H9 (cell line): ENCODE measurements around the gene MYO18A. TPM values are rescaled to one million over a fixed set of nuclear protein-coding genes. Genes with fewer than 3 reads are reported as not detected.

Experiments
- DNase-seq: peaks from one replicate; pipeline ENCODE4 v3.0.0-alpha.2; 2017
- H2AFZ ChIP-seq: one replicate; pipeline ENCODE4 v1.6.1; 2013; ENCODE audit warnings: mild to moderate bottlenecking, low read length, control low read depth, moderate library complexity
- H2AK5ac ChIP-seq: 2 replicates; pipeline ENCODE4 v1.6.1; 2013; ENCODE audit warnings: low read length, control low read depth, mixed read lengths; ENCODE audit not compliant: insufficient read length
- H2BK120ac ChIP-seq: one replicate; pipeline ENCODE4 v1.6.1; 2013; ENCODE audit warnings: low read depth, mild to moderate bottlenecking, low read length, control low read depth, inconsistent platforms; ENCODE audit not compliant: poor library complexity, severe bottlenecking
- H2BK12ac ChIP-seq: 2 replicates; pipeline ENCODE4 v1.6.1; 2013; ENCODE audit warnings: low read length, control low read depth, mixed read lengths, low read depth; ENCODE audit not compliant: insufficient read length
- H2BK15ac ChIP-seq: 2 replicates; pipeline ENCODE4 v1.6.1; 2013; ENCODE audit warnings: low read depth, low read length, control low read depth
- H2BK20ac ChIP-seq: one replicate; pipeline ENCODE4 v1.6.1; 2013; ENCODE audit warnings: low read depth, mild to moderate bottlenecking, low read length, control low read depth, inconsistent platforms; ENCODE audit not compliant: poor library complexity, severe bottlenecking
- H2BK5ac ChIP-seq: 2 replicates; pipeline ENCODE4 v1.6.1; 2013; ENCODE audit warnings: low read length, control low read depth, mixed read lengths; ENCODE audit not compliant: insufficient read length
- H3K14ac ChIP-seq: 2 replicates; pipeline ENCODE4 v1.6.1; 2013; ENCODE audit warnings: low read length, control low read depth; ENCODE audit not compliant: insufficient read depth
- H3K18ac ChIP-seq: 2 replicates; pipeline ENCODE4 v1.6.1; 2013; ENCODE audit warnings: low read depth, mild to moderate bottlenecking, mixed read lengths, low read length, control low read depth; ENCODE audit not compliant: insufficient read length
- H3K23ac ChIP-seq: 2 replicates; pipeline ENCODE4 v1.6.1; 2013; ENCODE audit warnings: low read length, control low read depth, mixed read lengths, low read depth; ENCODE audit not compliant: insufficient read length
- H3K23me2 ChIP-seq: 2 replicates; pipeline ENCODE4 v1.6.1; 2013; ENCODE audit warnings: low read depth, mild to moderate bottlenecking, mixed read lengths, low read length, control low read depth; ENCODE audit not compliant: insufficient read length, poor library complexity, severe bottlenecking
- H3K27ac ChIP-seq: 2 replicates; pipeline ENCODE4 v1.5.1; 2013; ENCODE audit warnings: low read length, control low read depth, mixed read lengths, low read depth; ENCODE audit not compliant: insufficient read length
- H3K27me3 ChIP-seq: 2 replicates; pipeline ENCODE4 v1.6.1; 2013; ENCODE audit warnings: low read length, control low read depth, inconsistent platforms; ENCODE audit not compliant: insufficient read depth
- H3K4ac ChIP-seq: 2 replicates; pipeline ENCODE4 v1.6.1; 2013; ENCODE audit warnings: low read depth, mild to moderate bottlenecking, control low read depth, inconsistent platforms, low read length, moderate library complexity
- H3K4me1 ChIP-seq: 2 replicates; pipeline ENCODE4 v1.6.1; 2013; ENCODE audit warnings: low read length, control low read depth, inconsistent platforms; ENCODE audit not compliant: insufficient read depth
- H3K4me2 ChIP-seq: 2 replicates; pipeline ENCODE4 v1.6.1; 2013; ENCODE audit warnings: low read length, control low read depth, mixed read lengths; ENCODE audit not compliant: insufficient read length, insufficient read depth
- H3K56ac ChIP-seq: 2 replicates; pipeline ENCODE4 v1.6.1; 2013; ENCODE audit warnings: low read depth, mild to moderate bottlenecking, mixed read lengths, low read length, control low read depth; ENCODE audit not compliant: insufficient read length
- H3K79me1 ChIP-seq: 2 replicates; pipeline ENCODE4 v1.6.1; 2013; ENCODE audit warnings: low read depth, mild to moderate bottlenecking, moderate library complexity, low read length, control low read depth, inconsistent platforms; ENCODE audit not compliant: insufficient read depth, poor library complexity, severe bottlenecking
- H3K79me2 ChIP-seq: 2 replicates; pipeline ENCODE4 v1.6.1; 2013; ENCODE audit warnings: low read length, control low read depth, inconsistent platforms; ENCODE audit not compliant: insufficient read depth
- H3K9ac ChIP-seq: 2 replicates; pipeline ENCODE4 v1.6.1; 2013; ENCODE audit warnings: low read length, control low read depth, mixed read lengths; ENCODE audit not compliant: insufficient read length; ENCODE audit errors: extremely low read depth
- H3K9me3 ChIP-seq: one replicate; pipeline ENCODE4 v1.6.1; 2013; ENCODE audit warnings: low read depth, low read length, inconsistent platforms; ENCODE audit not compliant: control insufficient read depth
- H3T11ph ChIP-seq: one replicate; pipeline ENCODE4 v1.6.1; 2013; ENCODE audit warnings: mild to moderate bottlenecking, low read length, control low read depth, inconsistent platforms
- H4K20me1 ChIP-seq: one replicate; pipeline ENCODE4 v1.6.1; 2013; ENCODE audit not compliant: control insufficient read depth, insufficient read length, insufficient read depth
- H4K5ac ChIP-seq: 2 replicates; pipeline ENCODE4 v1.6.1; 2013; ENCODE audit warnings: low read depth, mild to moderate bottlenecking, mixed read lengths, low read length, control low read depth; ENCODE audit not compliant: insufficient read length
- H4K8ac ChIP-seq: replicated peaks from 2 replicates; pipeline ENCODE4 v1.6.1; 2013; ENCODE audit warnings: low read length, control low read depth, mixed read lengths, low read depth; ENCODE audit not compliant: insufficient read length
- H4K91ac ChIP-seq: 2 replicates; pipeline ENCODE4 v1.6.1; 2013; ENCODE audit warnings: low read depth, mild to moderate bottlenecking, moderate library complexity, mixed read lengths, low read length, control low read depth; ENCODE audit not compliant: insufficient read length
- H3K27ac Mint-ChIP-seq, 3 experiments: 2 replicates in 2 of 3; 3 replicates in 1 of 3; pipeline ENCODE4 v1.8.0; 2020 to 2021; ENCODE audit warnings: mixed read lengths in 3 of 3, mild to moderate bottlenecking in 1 of 3, moderate library complexity in 1 of 3
- H3K27me3 Mint-ChIP-seq: 2 replicates; pipeline ENCODE4 v1.8.0; 2021; ENCODE audit warnings: low read depth, mild to moderate bottlenecking, moderate library complexity, mixed read lengths
- H3K36me3 Mint-ChIP-seq, 3 experiments: 2 replicates in 2 of 3; 3 replicates in 1 of 3; pipeline ENCODE4 v1.8.0; 2020 to 2021; ENCODE audit warnings: low read depth in 3 of 3, mixed read lengths in 3 of 3; ENCODE audit not compliant: insufficient read depth in 1 of 3
- H3K4me1 Mint-ChIP-seq, 2 experiments: 2 replicates each; pipeline ENCODE4 v1.8.0; 2020; ENCODE audit warnings: mixed read lengths in 2 of 2
- H3K4me3 Mint-ChIP-seq, 2 experiments: 2 replicates in 1 of 2; 3 replicates in 1 of 2; pipeline ENCODE4 v1.8.0; 2020 to 2021; ENCODE audit warnings: mild to moderate bottlenecking in 2 of 2, mixed read lengths in 2 of 2, moderate library complexity in 1 of 2
- H3K9me3 Mint-ChIP-seq, 2 experiments: 2 replicates in 1 of 2; 3 replicates in 1 of 2; pipeline ENCODE4 v1.8.0; 2020; ENCODE audit warnings: mild to moderate bottlenecking in 2 of 2, mixed read lengths in 2 of 2, moderate library complexity in 1 of 2
- CTCF ChIP-seq: fragments of 200-600 bp; sonication (generic); conservative IDR thresholded peaks from 3 replicates; pipeline ENCODE4 v1.8.0; 2021; ENCODE audit warnings: antibody characterized with exemption, mild to moderate bottlenecking
- WGBS: extraction: QIAGEN DNeasy Blood & Tissue Kit; methylation state at CpG from one replicate; pipeline ENCODE4 v1.1.7; 2013; ENCODE audit warnings: missing lambda C conversion rate, low lambda C conversion rate, mixed read lengths; ENCODE audit not compliant: insufficient read length; ENCODE audit errors: extremely low coverage; 5-methylcytosine and 5-hydroxymethylcytosine counted together
- total RNA-seq: library from RNA; stranded (reverse); gene quantifications from 2 replicates; pipeline ENCODE4 v1.2.1, GENCODE V29; 2021

MYO18A gene
- total RNA-seq, 1 experiment from 2014 or later, result 21.6 TPM

GRCh38 chr17:29084541-29085146, 95.6 kb downstream of the MYO18A start:
- no peaks in the 10 kb centered on the region for H3K79me1 ChIP-seq
- no peak overlapping the region for H2BK20ac ChIP-seq
- TF ChIP-seq CTCF, result no peak
- H3K18ac ChIP-seq, result no peak overlapping the region
- no peak overlapping the region for H2BK120ac ChIP-seq
- no peaks in the 10 kb centered on the region for H3K27me3 ChIP-seq
- no peaks in the 10 kb centered on the region for H3K79me2 ChIP-seq
- H3T11ph ChIP-seq, result no peak overlapping the region
- H3K9me3 ChIP-seq, result no peaks in the 10 kb centered on the region
- H2BK15ac ChIP-seq, result no peak overlapping the region
- WGBS, result no CpG with 5 or more reads among the region's 21 CpGs
- no peak overlapping the region for H3K9ac ChIP-seq
- no peak for DNase-seq
- no peak overlapping the region for H3K23ac ChIP-seq
- no peak overlapping the region for H2BK12ac ChIP-seq
- peaks cover 2% of the 10 kb centered on the region for H3K27me3 Mint-ChIP-seq
- no peak overlapping the region for H2BK5ac ChIP-seq
- H3K4me2 ChIP-seq, result no peak overlapping the region
- H4K91ac ChIP-seq, result no peak overlapping the region
- H3K23me2 ChIP-seq, result peaks cover 3% of the 10 kb centered on the region
- no peaks in the 10 kb centered on the region for H4K20me1 ChIP-seq
- H3K36me3 Mint-ChIP-seq, result peaks cover 21 to 48% (median 43%) of the 10 kb centered on the region in 3 experiments
- no peak overlapping the region for H3K56ac ChIP-seq
- H3K14ac ChIP-seq, result no peak overlapping the region
- H3K27ac Mint-ChIP-seq, result no peak overlapping the region; a peak in 2 of 7 replicates
- no peak overlapping the region for H2AFZ ChIP-seq
- no peak overlapping the region for H3K4ac ChIP-seq
- peaks cover 8% of the 10 kb centered on the region for H3K4me1 ChIP-seq
- no peak overlapping the region for H4K8ac ChIP-seq
- H3K27ac ChIP-seq, result no peak overlapping the region
- H3K9me3 Mint-ChIP-seq, result no peaks in the 10 kb centered on the region
- H2AK5ac ChIP-seq, result no peak overlapping the region
- peaks cover 45 to 61% of the 10 kb centered on the region in 2 experiments for H3K4me1 Mint-ChIP-seq
- no peak overlapping the region for H4K5ac ChIP-seq
- H3K4me3 Mint-ChIP-seq, result no peak overlapping the region; a peak in 1 of 5 replicates
